Mesothelial cell of epicardium (in vitro differentiated cells): ENCODE results near the gene SNX9. TPM values are rescaled to one million over a fixed set of nuclear protein-coding genes. Genes with fewer than 3 reads are reported as not detected.
A peak's percentile ranks its signal among the peaks of the same experiment; 100 is the strongest.

ENCODE experiments used
- DNase-seq, 2 experiments: peaks; one replicate each; pipeline ENCODE4 v3.0.0; 2021; ENCODE audit warnings: low spot score in 2 of 2; ENCODE audit not compliant: unreplicated experiment in 2 of 2
- H3K27ac Mint-ChIP-seq: 2 replicates; pipeline ENCODE4 v1.8.0; 2021; ENCODE audit warnings: mixed read lengths
- H3K27me3 Mint-ChIP-seq: 2 replicates; pipeline ENCODE4 v1.8.0; 2021; ENCODE audit warnings: low read depth, mixed read lengths
- H3K36me3 Mint-ChIP-seq: 2 replicates; pipeline ENCODE4 v1.8.0; 2021; ENCODE audit warnings: mixed read lengths
- H3K4me1 Mint-ChIP-seq: 2 replicates; pipeline ENCODE4 v1.8.0; 2021; ENCODE audit warnings: mixed read lengths
- H3K4me3 Mint-ChIP-seq: 2 replicates; pipeline ENCODE4 v1.8.0; 2021; ENCODE audit warnings: mild to moderate bottlenecking, moderate library complexity, mixed read lengths
- H3K9me3 Mint-ChIP-seq: 2 replicates; pipeline ENCODE4 v1.8.0; 2021; ENCODE audit warnings: mixed read lengths
- CTCF ChIP-seq: fragments of 200-600 bp; sonication (generic); IDR thresholded peaks from one replicate; pipeline ENCODE4 v1.5.0; 2021; ENCODE audit warnings: antibody characterized with exemption; ENCODE audit not compliant: unreplicated experiment
- total RNA-seq: library from RNA; stranded (reverse); gene quantifications from 3 replicates; pipeline ENCODE4 v1.2.1, GENCODE V29; 2021

SNX9 gene
- total RNA-seq, 1 donor from 2014 or later = 23.1 TPM

DNA sequence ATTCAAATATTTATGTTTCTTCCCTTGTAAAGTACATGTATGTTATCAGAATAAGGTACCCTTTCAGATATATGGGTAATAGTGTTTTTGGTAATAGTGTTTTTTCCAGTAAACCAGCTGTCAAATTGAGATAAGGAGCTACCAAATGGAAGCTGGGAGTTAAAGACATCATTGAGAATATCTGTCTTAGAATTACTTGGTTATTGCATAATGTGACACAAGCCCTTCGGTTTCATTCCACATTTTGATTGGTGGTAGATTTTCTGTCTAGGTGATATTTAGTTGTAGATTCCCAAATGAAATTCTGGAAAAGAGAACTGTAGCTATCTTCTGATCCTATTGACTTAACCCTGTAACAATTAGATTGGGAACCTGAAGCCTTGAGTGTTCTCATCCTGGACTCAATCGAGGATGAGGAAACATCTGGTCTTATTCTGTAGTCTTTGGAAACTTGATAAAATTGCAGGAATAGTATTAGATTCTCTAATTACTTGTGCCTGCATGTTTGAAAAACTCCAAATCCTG lies 83.6 kb downstream of the SNX9 start:
- DNase-seq = no peak
- H3K27me3 Mint-ChIP-seq = no peaks in the 10 kb centered on the region
- H3K4me3 Mint-ChIP-seq = no peak overlapping the region
- no peak for TF ChIP-seq CTCF
- H3K9me3 Mint-ChIP-seq = peaks cover 3% of the 10 kb centered on the region
- H3K36me3 Mint-ChIP-seq = peaks cover 42% of the 10 kb centered on the region
- H3K27ac Mint-ChIP-seq = no peak overlapping the region
- H3K4me1 Mint-ChIP-seq = peaks cover 4% of the 10 kb centered on the region

DNA sequence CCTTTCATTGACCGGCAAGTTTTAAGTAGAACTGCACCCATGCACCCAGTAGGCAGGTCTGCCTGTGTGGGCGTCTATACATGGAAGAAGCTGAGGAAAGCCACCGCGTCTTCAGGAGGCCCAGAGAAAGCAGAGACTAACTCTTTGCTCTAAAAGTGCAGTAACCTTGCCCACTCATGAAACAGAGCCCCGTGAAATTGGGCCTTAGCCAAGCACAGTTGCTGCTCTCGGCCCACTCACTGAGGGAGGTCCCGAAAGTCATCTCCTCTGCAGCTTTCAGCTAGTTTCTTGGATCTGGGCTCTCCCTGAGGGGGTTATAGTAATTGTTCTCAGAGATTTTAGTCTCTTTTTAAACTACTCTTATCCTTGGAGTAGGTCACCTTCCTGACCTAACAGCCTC lies 84.6 kb downstream of the SNX9 start:
- H3K4me3 Mint-ChIP-seq = no peak overlapping the region
- peaks cover 40% of the 10 kb centered on the region for H3K36me3 Mint-ChIP-seq

GRCh38 chr6:157908369-157909281 lies 85.6 kb downstream of the SNX9 start:
- H3K27me3 Mint-ChIP-seq = no peaks in the 10 kb centered on the region
- H3K36me3 Mint-ChIP-seq = peaks cover 42% of the 10 kb centered on the region
- H3K4me1 Mint-ChIP-seq = peaks cover 12% of the 10 kb centered on the region
- H3K27ac Mint-ChIP-seq = no peak overlapping the region
- peaks cover 3% of the 10 kb centered on the region for H3K9me3 Mint-ChIP-seq
- TF ChIP-seq CTCF = no peak
- no peak overlapping the region for H3K4me3 Mint-ChIP-seq
- DNase-seq = no peak

More for the DNA sequence above, 84.6 kb downstream of the SNX9 start:
- no peak for TF ChIP-seq CTCF
- Mint-ChIP-seq H3K27ac (no peak overlapping the region), H3K4me1 (peaks cover 12% of the 10 kb centered on the region), H3K27me3 (no peaks in the 10 kb centered on the region), H3K9me3 (peaks cover 3% of the 10 kb centered on the region)
- no peak for DNase-seq

GRCh38 chr6:157909282-157909664 lies 86.2 kb downstream of the SNX9 start:
- Mint-ChIP-seq H3K27me3 (no peaks in the 10 kb centered on the region), H3K36me3 (peaks cover 47% of the 10 kb centered on the region), H3K4me3 (no peak overlapping the region), H3K9me3 (peaks cover 3% of the 10 kb centered on the region), H3K27ac (no peak overlapping the region), H3K4me1 (peaks cover 12% of the 10 kb centered on the region)
- DNase-seq = no peak
- TF ChIP-seq CTCF = no peak

- TF ChIP-seq CTCF = no peak
- H3K9me3 Mint-ChIP-seq = peaks cover 4% of the 10 kb centered on the region
- peaks cover 53% of the 10 kb centered on the region for H3K36me3 Mint-ChIP-seq
- H3K4me1 Mint-ChIP-seq = peaks cover 12% of the 10 kb centered on the region
- peak overlapping the region; percentile 74 for H3K27ac Mint-ChIP-seq
- no peaks in the 10 kb centered on the region for H3K27me3 Mint-ChIP-seq
- no peak for DNase-seq
- H3K4me3 Mint-ChIP-seq = no peak overlapping the region
Measured at GRCh38 chr6:157911278-157911677, 88.2 kb downstream of the SNX9 start.
